Tibial nerve (tissue), 3 donors: ENCODE data around the gene AGT.

ENCODE experiments used
- CTCF ChIP-seq, 5 experiments: fragments of 200-600 bp in 3 of 5; fragments of 450-650 bp in 2 of 5; sonication (generic) in 3 of 5; IDR thresholded peaks; one replicate each; pipeline ENCODE4 v1.5.1; 2016 to 2019; ENCODE audit warnings: antibody characterized with exemption in 5 of 5, mild to moderate bottlenecking in 3 of 5, moderate library complexity in 2 of 5
- POLR2A ChIP-seq, 2 donors: fragments of 450-650 bp; IDR thresholded peaks; one replicate each; pipeline ENCODE4 v1.6.1; 2017; ENCODE audit warnings: antibody characterized with exemption in 2 of 2, mild to moderate bottlenecking in 2 of 2, moderate library complexity in 2 of 2

GRCh38 chr1:230758709-230759368 lies 44.9 kb upstream of the AGT start:
- TF ChIP-seq CTCF (IDR thresholded peaks at IDR 0.05) (no peak), POLR2A (IDR thresholded peaks at IDR 0.05) (no peak)
